ENCODE measurements around the gene PROC. TPM values are rescaled to one million over a fixed set of nuclear protein-coding genes. Genes with fewer than 3 reads are reported as not detected.

Gene PROC
- total RNA-seq, 4 donors from 2014 or later: not detected

GRCh38 chr2:127377262-127377661, 41.0 kb upstream of the PROC start:
- H3K27me3 ChIP-seq: no peaks in the 10 kb centered on the region

DNA sequence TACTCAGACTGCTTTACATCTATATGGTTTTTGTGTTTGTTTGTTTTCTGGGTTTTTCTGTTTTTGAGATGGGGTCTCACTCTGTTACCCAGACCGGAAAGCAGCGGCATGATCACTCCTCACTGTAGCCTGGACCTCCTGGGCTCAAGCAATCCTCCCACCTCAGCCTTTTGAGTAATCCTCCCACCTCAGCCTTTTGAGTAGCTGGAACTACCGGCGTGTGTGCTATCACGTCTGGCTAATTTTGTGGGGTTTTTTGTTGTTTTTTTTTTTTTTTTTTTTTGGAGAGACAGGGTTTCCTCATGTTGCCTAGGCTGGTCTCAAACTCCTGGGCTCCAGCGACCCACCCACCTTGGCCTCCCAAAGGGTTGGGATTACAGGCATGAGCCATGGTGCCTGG, 39.5 kb upstream of the PROC start:
- 82 to 87% methylated on average over 6 of the region's 6 CpGs for WGBS, 2 donors
- DNase-seq (ENCODE audit: low spot score in 2 of 2): no peak
- H3K4me3 ChIP-seq: no peak overlapping the region

More at GRCh38 chr2:127377262-127377661, 41.0 kb upstream of the PROC start:
- Histone ChIP-seq H3K9me3 (peaks cover 0 to 17% (median 0%) of the 10 kb centered on the region in 4 donors), H3K4me1 (peaks cover 0 to 22% (median 0%) of the 10 kb centered on the region in 4 donors), H3K4me3 (no peak overlapping the region), H3K36me3 (peaks cover 0 to 9% (median 0%) of the 10 kb centered on the region in 3 donors), H3K27ac (no peak overlapping the region)
- 86 to 97% methylated on average over 1 of the region's 1 CpG for WGBS, 2 donors
- TF ChIP-seq POLR2A (IDR thresholded peaks at IDR 0.05) (no peak), EP300 (IDR thresholded peaks at IDR 0.05) (no peak), CTCF (IDR thresholded peaks at IDR 0.05) (no peak)
- no peak for DNase-seq (ENCODE audit: low spot score in 2 of 2)

GRCh38 chr2:127379712-127380355, 38.4 kb upstream of the PROC start:
- Histone ChIP-seq H3K4me1 (peaks cover 0 to 37% (median 0%) of the 10 kb centered on the region in 4 donors), H3K27ac (no peak overlapping the region), H3K9me3 (peaks cover 0 to 6% (median 0%) of the 10 kb centered on the region in 4 donors), H3K36me3 (peaks cover 0 to 9% (median 0%) of the 10 kb centered on the region in 3 donors), H3K27me3 (no peaks in the 10 kb centered on the region), H3K4me3 (no peak overlapping the region)
- DNase-seq (ENCODE audit: low spot score in 2 of 2): no peak
- WGBS, 2 donors: 82 to 84% methylated on average over 4 of the region's 4 CpGs
- no peak for TF ChIP-seq CTCF (IDR thresholded peaks at IDR 0.05)
- no peak for TF ChIP-seq EP300 (IDR thresholded peaks at IDR 0.05)
- no peak for TF ChIP-seq POLR2A (IDR thresholded peaks at IDR 0.05)

More for the DNA sequence above, 39.5 kb upstream of the PROC start:
- Histone ChIP-seq H3K4me1 (peaks cover 0 to 32% (median 0%) of the 10 kb centered on the region in 4 donors), H3K27me3 (no peaks in the 10 kb centered on the region), H3K27ac (no peak overlapping the region), H3K36me3 (peaks cover 0 to 9% (median 0%) of the 10 kb centered on the region in 3 donors), H3K9me3 (peaks cover 0 to 9% (median 0%) of the 10 kb centered on the region in 4 donors)
- TF ChIP-seq CTCF (IDR thresholded peaks at IDR 0.05) (no peak), POLR2A (IDR thresholded peaks at IDR 0.05) (no peak), EP300 (IDR thresholded peaks at IDR 0.05) (no peak)

DNA sequence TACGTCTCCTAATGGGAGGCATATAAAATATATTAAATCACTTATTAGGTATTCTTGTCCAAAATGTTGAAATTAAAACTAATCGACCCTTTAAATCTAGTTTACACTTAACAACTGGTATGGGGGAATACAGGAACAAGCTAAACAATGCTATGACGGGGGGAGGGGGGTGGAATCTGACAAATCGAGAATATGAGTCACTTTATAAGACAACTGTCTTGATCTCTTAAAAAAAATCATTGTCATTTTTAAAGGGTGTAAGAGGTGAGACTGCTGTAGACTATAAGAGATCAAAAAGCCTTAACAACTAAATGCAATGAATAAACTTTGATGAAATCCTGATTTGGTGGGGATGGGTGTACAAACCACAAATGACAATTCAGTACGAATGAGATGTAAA, 36.5 kb upstream of the PROC start:
- H3K27me3 ChIP-seq: no peaks in the 10 kb centered on the region
- no peak overlapping the region for H3K27ac ChIP-seq
- peaks cover 0 to 53% (median 12%) of the 10 kb centered on the region in 4 donors for H3K4me1 ChIP-seq
- peaks cover 0 to 2% (median 0%) of the 10 kb centered on the region in 3 donors for H3K36me3 ChIP-seq
- TF ChIP-seq EP300 (IDR thresholded peaks at IDR 0.05) (no peak), POLR2A (IDR thresholded peaks at IDR 0.05) (no peak), CTCF (IDR thresholded peaks at IDR 0.05) (no peak)
- 75 to 76% methylated on average over 5 of the region's 5 CpGs for WGBS, 2 donors
- no peak for DNase-seq (ENCODE audit: low spot score in 2 of 2)
- H3K4me3 ChIP-seq: no peak overlapping the region
- H3K9me3 ChIP-seq: no peaks in the 10 kb centered on the region

GRCh38 chr2:127382831-127383230, 35.4 kb upstream of the PROC start:
- H3K27ac ChIP-seq: no peak overlapping the region
- WGBS, 2 donors: 61 to 72% methylated on average over 3 of the region's 3 CpGs
- H3K4me1 ChIP-seq: peaks cover 0 to 57% (median 13%) of the 10 kb centered on the region in 4 donors
- DNase-seq (ENCODE audit: low spot score in 2 of 2): no peak
- H3K27me3 ChIP-seq: no peaks in the 10 kb centered on the region
- H3K4me3 ChIP-seq: no peak overlapping the region
- TF ChIP-seq CTCF (IDR thresholded peaks at IDR 0.05): no peak
- H3K9me3 ChIP-seq: no peaks in the 10 kb centered on the region
- no peaks in the 10 kb centered on the region for H3K36me3 ChIP-seq

Data from tibial nerve (tissue), 4 donors.